HepG2 (cell line): ENCODE data around the gene PACS1. TPM values are rescaled to one million over a fixed set of nuclear protein-coding genes. Genes with fewer than 3 reads are reported as not detected.

Experiments used
- ARHGAP35 ChIP-seq: sonication (generic); formaldehyde crosslinking; IDR thresholded peaks from 2 replicates; pipeline ENCODE4 v1.9.0; 2022; ENCODE audit warnings: mild to moderate bottlenecking, inconsistent platforms, moderate library complexity, missing genetic modification reagents, borderline replicate concordance
- DR1 ChIP-seq: sonication (generic); formaldehyde crosslinking; IDR thresholded peaks from 2 replicates; pipeline ENCODE4 v1.8.0; 2021; ENCODE audit warnings: mild to moderate bottlenecking, missing genetic modification reagents, inconsistent platforms
- ELK4 ChIP-seq: sonication (generic); formaldehyde crosslinking; IDR thresholded peaks from 2 replicates; pipeline ENCODE4 v1.9.0; 2021; ENCODE audit warnings: missing genetic modification reagents, borderline replicate concordance
- GABPA ChIP-seq, 2 experiments: IDR thresholded peaks; 2 replicates each; pipeline ENCODE4 v1.6.1; 2011 to 2016; ENCODE audit warnings: low read depth in 2 of 2, low read length in 1 of 2, missing biosample characterization in 1 of 2, missing genetic modification characterization in 1 of 2
- GATAD2A ChIP-seq: IDR thresholded peaks from 2 replicates; pipeline ENCODE4 v1.6.1; 2016
- HHEX ChIP-seq: IDR thresholded peaks from 2 replicates; pipeline ENCODE4 v1.6.1; 2016; ENCODE audit warnings: control low read depth
- HNRNPH1 ChIP-seq: fragments of 200-400 bp; formaldehyde crosslinking; optimal IDR thresholded peaks from 2 replicates; pipeline ENCODE3; 2017; ENCODE audit warnings: mild to moderate bottlenecking, low read depth, low read length
- JUND ChIP-seq: sonication (generic); formaldehyde crosslinking; IDR thresholded peaks from 2 replicates; pipeline ENCODE4 v1.8.0; 2022; ENCODE audit warnings: mild to moderate bottlenecking, missing genetic modification reagents
- KLF12 ChIP-seq: sonication (generic); formaldehyde crosslinking; IDR thresholded peaks from 2 replicates; pipeline ENCODE4 v1.4.0; 2020; ENCODE audit warnings: missing genetic modification reagents, borderline replicate concordance
- PCBP2 ChIP-seq: fragments of 200-400 bp; formaldehyde crosslinking; optimal IDR thresholded peaks from 2 replicates; pipeline ENCODE3; 2018; ENCODE audit warnings: low read length, low read depth; ENCODE audit not compliant: poor library complexity, severe bottlenecking
- RAD51 ChIP-seq: fragments of 450-650 bp; IDR thresholded peaks from 2 replicates; pipeline ENCODE4 v1.6.1; 2016; ENCODE audit warnings: borderline replicate concordance
- TARDBP ChIP-seq: sonication (generic); formaldehyde crosslinking; IDR thresholded peaks from 2 replicates; pipeline ENCODE4 v1.8.0; 2022; ENCODE audit warnings: mild to moderate bottlenecking, missing genetic modification reagents
- TCF7 ChIP-seq: sonication (generic); IDR thresholded peaks from 2 replicates; pipeline ENCODE4 v1.6.1; 2016; ENCODE audit warnings: antibody characterized with exemption, low read depth
- THAP9 ChIP-seq: sonication (generic); formaldehyde crosslinking; IDR thresholded peaks from 2 replicates; pipeline ENCODE4; 2020; ENCODE audit warnings: missing genetic modification reagents, mild to moderate bottlenecking, borderline replicate concordance
- TSC22D2 ChIP-seq: sonication (generic); formaldehyde crosslinking; IDR thresholded peaks from 2 replicates; pipeline ENCODE4 v1.5.1; 2020; ENCODE audit warnings: missing genetic modification reagents, mild to moderate bottlenecking, borderline replicate concordance
- ZNF496 ChIP-seq: sonication (generic); formaldehyde crosslinking; IDR thresholded peaks from 2 replicates; pipeline ENCODE4 v1.8.1; 2023; ENCODE audit warnings: mild to moderate bottlenecking, moderate library complexity, missing genetic modification reagents; ENCODE audit not compliant: insufficient replicate concordance
- ZNF816 ChIP-seq: sonication (generic); formaldehyde crosslinking; IDR thresholded peaks from 2 replicates; pipeline ENCODE4 v1.8.0; 2022; ENCODE audit warnings: missing genetic modification reagents, mild to moderate bottlenecking, borderline replicate concordance
- ZSCAN29 ChIP-seq: sonication (generic); formaldehyde crosslinking; conservative IDR thresholded peaks from 2 replicates; pipeline ENCODE4 v1.4.0; 2020; ENCODE audit warnings: mild to moderate bottlenecking, missing genetic modification reagents
- polyA plus RNA-seq, 8 experiments: library from polyadenylated mRNA; depleted of rRNA in 3 of 8; stranded (reverse) in 7 of 8; unstranded in 1 of 8; fragments of >200 nt; fragmentation: Illumina TruSeq in 4 of 8; extraction: Trizol in 4 of 8; gene quantifications; 2 replicates each; pipeline versions ENCODE4 v1.2.1 to v1.2.3, GENCODE V29; 2011 to 2016; ENCODE audit warnings: low read depth in 4 of 8, missing spikeins in 1 of 8, mixed read lengths in 1 of 8; ENCODE audit not compliant: insufficient read depth in 1 of 8
- total RNA-seq, 5 experiments: library from RNA; depleted of rRNA; stranded (reverse); fragments of >200 nt; fragmentation: Illumina TruSeq; extraction: Trizol; gene quantifications; 2 replicates each; pipeline ENCODE4 v1.2.3, GENCODE V29; 2016; ENCODE audit warnings: low read depth in 1 of 5
- TF ChIP-seq, protein P1 (sequence below): sonication (generic); formaldehyde crosslinking; IDR thresholded peaks from 2 replicates; pipeline ENCODE4 v1.4.0; 2020; ENCODE audit warnings: missing genetic modification reagents, mild to moderate bottlenecking, borderline replicate concordance
- TF ChIP-seq, protein P2 (sequence below): sonication (generic); formaldehyde crosslinking; IDR thresholded peaks from 2 replicates; pipeline ENCODE4 v1.5.1; 2020; ENCODE audit warnings: mild to moderate bottlenecking, moderate library complexity, missing genetic modification reagents

PACS1 gene
- total and polyA plus RNA-seq, 2 of the 13 experiments (the other 11 are each of a cell fraction or from before 2014, with no cell fraction given), result 7.6 to 8.6 TPM

GRCh38 chr11:66051766-66052663, 18.1 kb upstream of the PACS1 start, which contains the start of gene SF3B2 (continued):
- TF ChIP-seq ZNF496 (CRISPR knock-in tag), result no peak
- TF ChIP-seq ZSCAN29 (CRISPR knock-in tag), result peak; percentile 78
- peak; percentile 70; the same call in 1 of the 2 replicates for TF ChIP-seq TARDBP (CRISPR knock-in tag)
- peak; percentile 17; the same call in 1 of the 2 replicates for TF ChIP-seq ARHGAP35 (CRISPR knock-in tag)
- TF ChIP-seq, protein P1, sequence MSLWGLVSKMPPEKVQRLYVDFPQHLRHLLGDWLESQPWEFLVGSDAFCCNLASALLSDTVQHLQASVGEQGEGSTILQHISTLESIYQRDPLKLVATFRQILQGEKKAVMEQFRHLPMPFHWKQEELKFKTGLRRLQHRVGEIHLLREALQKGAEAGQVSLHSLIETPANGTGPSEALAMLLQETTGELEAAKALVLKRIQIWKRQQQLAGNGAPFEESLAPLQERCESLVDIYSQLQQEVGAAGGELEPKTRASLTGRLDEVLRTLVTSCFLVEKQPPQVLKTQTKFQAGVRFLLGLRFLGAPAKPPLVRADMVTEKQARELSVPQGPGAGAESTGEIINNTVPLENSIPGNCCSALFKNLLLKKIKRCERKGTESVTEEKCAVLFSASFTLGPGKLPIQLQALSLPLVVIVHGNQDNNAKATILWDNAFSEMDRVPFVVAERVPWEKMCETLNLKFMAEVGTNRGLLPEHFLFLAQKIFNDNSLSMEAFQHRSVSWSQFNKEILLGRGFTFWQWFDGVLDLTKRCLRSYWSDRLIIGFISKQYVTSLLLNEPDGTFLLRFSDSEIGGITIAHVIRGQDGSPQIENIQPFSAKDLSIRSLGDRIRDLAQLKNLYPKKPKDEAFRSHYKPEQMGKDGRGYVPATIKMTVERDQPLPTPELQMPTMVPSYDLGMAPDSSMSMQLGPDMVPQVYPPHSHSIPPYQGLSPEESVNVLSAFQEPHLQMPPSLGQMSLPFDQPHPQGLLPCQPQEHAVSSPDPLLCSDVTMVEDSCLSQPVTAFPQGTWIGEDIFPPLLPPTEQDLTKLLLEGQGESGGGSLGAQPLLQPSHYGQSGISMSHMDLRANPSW, result peak; percentile 85; the same call in 1 of the 2 replicates
- TF ChIP-seq DR1 (CRISPR knock-in tag), result peak; percentile 66; the same call in 1 of the 2 replicates
- TF ChIP-seq KLF12 (CRISPR knock-in tag), result peak; percentile 78; the same call in 1 of the 2 replicates
- peak; percentile 97 for TF ChIP-seq THAP9 (CRISPR knock-in tag)
- peak; percentile 94 for TF ChIP-seq GABPA (IDR thresholded peaks at IDR 0.05; ENCODE audit: low read depth, low read length)
- peak; percentile 97 for TF ChIP-seq GABPA (CRISPR knock-in tag; IDR thresholded peaks at IDR 0.05; ENCODE audit: low read depth)
- TF ChIP-seq, protein P2, sequence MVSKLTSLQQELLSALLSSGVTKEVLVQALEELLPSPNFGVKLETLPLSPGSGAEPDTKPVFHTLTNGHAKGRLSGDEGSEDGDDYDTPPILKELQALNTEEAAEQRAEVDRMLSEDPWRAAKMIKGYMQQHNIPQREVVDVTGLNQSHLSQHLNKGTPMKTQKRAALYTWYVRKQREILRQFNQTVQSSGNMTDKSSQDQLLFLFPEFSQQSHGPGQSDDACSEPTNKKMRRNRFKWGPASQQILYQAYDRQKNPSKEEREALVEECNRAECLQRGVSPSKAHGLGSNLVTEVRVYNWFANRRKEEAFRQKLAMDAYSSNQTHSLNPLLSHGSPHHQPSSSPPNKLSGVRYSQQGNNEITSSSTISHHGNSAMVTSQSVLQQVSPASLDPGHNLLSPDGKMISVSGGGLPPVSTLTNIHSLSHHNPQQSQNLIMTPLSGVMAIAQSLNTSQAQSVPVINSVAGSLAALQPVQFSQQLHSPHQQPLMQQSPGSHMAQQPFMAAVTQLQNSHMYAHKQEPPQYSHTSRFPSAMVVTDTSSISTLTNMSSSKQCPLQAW, result peak; percentile 54; the same call in 1 of the 2 replicates
- TF ChIP-seq TSC22D2, result peak; percentile 61; the same call in 1 of the 2 replicates
- no peak for TF ChIP-seq ELK4
- TF ChIP-seq GATAD2A (CRISPR knock-in tag), result no peak; the same call in 1 of the 2 replicates
- TF ChIP-seq HNRNPH1, result no peak
- no peak for TF ChIP-seq TCF7
- TF ChIP-seq HHEX, result no peak
- TF ChIP-seq RAD51, result no peak
- peak; percentile 80 for TF ChIP-seq ZNF816 (CRISPR knock-in tag)
- TF ChIP-seq JUND (CRISPR knock-in tag), result no peak
- no peak for TF ChIP-seq PCBP2
